Gastroesophageal sphincter (tissue), 3 donors: ENCODE results near the gene TMEM164.

Experiments used
- EP300 ChIP-seq: sonication (generic); formaldehyde crosslinking; IDR thresholded peaks from one replicate; pipeline ENCODE4 v1.6.1; 2017; ENCODE audit warnings: antibody characterized with exemption, mild to moderate bottlenecking
- TF ChIP-seq, protein P1 (sequence below), 4 experiments: fragments of 200-600 bp in 2 of 4; fragments of 450-650 bp in 2 of 4; sonication (generic) in 1 of 4; IDR thresholded peaks; one replicate each; pipeline ENCODE4 v1.5.1; 2017 to 2019; ENCODE audit warnings: antibody characterized with exemption in 4 of 4, mild to moderate bottlenecking in 2 of 4, moderate library complexity in 2 of 4

DNA sequence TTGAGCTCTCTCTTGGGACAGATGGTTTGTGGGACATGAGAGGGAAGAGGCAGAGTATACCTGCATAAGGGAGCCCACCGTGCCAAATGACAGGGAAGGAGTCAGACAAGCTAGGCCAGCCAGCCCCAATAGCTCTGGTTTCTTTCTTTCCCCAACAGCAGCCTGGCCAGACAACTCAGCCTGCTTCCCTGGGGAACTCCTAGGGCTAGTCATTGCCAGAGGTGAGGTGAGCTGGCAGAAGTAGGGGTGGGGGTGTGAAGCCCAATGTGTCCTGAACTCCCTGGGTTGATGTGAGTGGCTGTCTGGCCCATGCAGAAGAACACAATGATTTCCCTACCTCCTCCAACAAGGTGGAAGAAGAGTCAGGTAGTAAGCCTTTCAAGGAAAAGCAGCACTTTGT, 179.4 kb downstream of the TMEM164 start:
- TF ChIP-seq, protein P1, sequence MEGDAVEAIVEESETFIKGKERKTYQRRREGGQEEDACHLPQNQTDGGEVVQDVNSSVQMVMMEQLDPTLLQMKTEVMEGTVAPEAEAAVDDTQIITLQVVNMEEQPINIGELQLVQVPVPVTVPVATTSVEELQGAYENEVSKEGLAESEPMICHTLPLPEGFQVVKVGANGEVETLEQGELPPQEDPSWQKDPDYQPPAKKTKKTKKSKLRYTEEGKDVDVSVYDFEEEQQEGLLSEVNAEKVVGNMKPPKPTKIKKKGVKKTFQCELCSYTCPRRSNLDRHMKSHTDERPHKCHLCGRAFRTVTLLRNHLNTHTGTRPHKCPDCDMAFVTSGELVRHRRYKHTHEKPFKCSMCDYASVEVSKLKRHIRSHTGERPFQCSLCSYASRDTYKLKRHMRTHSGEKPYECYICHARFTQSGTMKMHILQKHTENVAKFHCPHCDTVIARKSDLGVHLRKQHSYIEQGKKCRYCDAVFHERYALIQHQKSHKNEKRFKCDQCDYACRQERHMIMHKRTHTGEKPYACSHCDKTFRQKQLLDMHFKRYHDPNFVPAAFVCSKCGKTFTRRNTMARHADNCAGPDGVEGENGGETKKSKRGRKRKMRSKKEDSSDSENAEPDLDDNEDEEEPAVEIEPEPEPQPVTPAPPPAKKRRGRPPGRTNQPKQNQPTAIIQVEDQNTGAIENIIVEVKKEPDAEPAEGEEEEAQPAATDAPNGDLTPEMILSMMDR (IDR thresholded peaks at IDR 0.05) = no peak
- TF ChIP-seq EP300 = no peak
